GM12875 (cell line): ENCODE measurements around the gene LRRC4C.

Experiments used
- H3K4me3 ChIP-seq: one replicate; pipeline ENCODE4 v1.5.1; 2011; ENCODE audit warnings: low read depth, low read length, control low read depth
- CTCF ChIP-seq: IDR thresholded peaks from 2 replicates; pipeline ENCODE4 v1.5.1; 2011; ENCODE audit warnings: low read depth, mild to moderate bottlenecking, control low read depth, inconsistent platforms, low read length, moderate library complexity, borderline replicate concordance; ENCODE audit not compliant: insufficient read depth

Gene LRRC4C

DNA sequence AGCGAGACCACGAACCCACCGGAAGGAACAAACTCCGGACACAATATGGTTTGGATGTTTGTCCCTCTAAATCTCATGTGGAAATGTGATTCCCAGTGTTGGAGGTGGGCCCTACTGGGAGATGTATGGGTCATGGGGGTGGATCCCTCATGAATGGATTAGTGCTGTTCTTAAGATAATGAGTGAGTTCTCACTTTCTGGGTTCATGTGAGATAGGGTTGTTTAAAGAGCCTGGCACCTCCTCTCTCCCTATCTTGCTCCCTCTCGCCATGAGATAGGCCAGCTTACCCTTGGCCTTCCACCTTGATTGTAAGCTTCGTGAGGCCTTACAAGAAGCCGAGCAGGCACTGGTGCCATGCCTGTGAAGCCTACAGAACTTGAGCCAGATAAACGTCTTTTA, 184.6 kb downstream of the LRRC4C start:
- TF ChIP-seq CTCF = no peak
- H3K4me3 ChIP-seq = no peak overlapping the region

GRCh38 chr11:41273908-41274307, 185.5 kb downstream of the LRRC4C start:
- no peak overlapping the region for H3K4me3 ChIP-seq
- no peak for TF ChIP-seq CTCF

GRCh38 chr11:41267451-41267850, 192.0 kb downstream of the LRRC4C start:
- H3K4me3 ChIP-seq = no peak overlapping the region
- no peak for TF ChIP-seq CTCF

DNA sequence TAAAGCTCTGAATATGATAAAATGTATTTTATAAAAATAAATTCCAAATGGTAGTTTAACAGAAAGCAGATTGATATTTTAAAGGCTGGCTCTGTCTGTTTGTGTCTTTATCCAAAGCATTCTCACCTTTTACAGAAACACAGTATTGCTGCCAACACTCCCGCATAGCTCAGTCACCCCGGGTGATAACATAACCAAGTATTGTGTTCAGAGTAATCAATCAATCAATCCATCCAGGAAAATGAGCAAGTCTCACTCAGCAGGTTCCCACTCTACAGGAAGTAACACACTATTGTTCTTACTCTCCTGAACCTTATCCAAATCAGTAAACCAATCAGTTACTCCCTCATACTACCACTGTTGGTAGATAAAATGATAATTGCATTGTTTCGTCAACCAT, 203.4 kb downstream of the LRRC4C start:
- H3K4me3 ChIP-seq = no peak overlapping the region
- TF ChIP-seq CTCF = no peak

DNA sequence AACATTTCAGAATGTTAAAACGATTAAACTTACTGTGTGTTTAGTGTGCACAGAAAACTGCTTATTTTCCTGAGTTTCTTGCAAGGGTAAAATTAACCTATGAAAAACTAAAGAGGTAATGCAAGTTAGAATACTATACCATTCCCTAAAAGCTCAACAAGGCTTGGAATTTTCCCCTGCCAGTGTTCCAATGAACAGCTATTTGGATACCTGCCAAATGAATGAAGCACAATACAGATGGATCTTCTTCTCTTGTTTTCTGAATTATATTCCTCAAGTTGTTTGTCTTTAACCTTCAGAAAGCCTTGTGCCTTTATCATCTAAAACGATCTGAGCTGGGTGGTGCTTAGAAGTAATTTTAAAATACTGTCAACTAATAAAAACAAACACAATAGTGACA, 204.5 kb downstream of the LRRC4C start:
- no peak for TF ChIP-seq CTCF

GRCh38 chr11:41250408-41250935, 209.0 kb downstream of the LRRC4C start:
- no peak for TF ChIP-seq CTCF
- H3K4me3 ChIP-seq = no peak overlapping the region

More for the DNA sequence above, 204.5 kb downstream of the LRRC4C start:
- H3K4me3 ChIP-seq = no peak overlapping the region

DNA sequence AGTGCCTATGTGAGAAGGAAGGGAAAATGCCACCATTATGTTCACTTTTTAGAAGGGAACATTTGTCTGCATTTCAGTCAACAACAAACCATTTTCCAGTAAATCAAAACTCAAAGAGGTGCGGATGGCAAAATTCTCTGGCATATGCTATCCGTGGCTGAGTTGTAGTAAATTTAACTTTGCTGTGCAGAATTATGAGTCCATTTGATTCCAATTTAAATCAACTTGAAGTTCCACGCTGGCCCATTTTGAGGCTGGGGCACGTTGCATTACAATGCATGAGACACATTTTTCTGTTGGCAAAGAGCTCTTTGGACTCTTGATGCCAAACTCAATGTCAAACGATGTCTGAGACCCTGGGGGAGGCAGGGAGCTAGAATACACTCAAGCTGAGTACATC, 211.8 kb downstream of the LRRC4C start:
- TF ChIP-seq CTCF = no peak

More for the DNA sequence above, 211.8 kb downstream of the LRRC4C start:
- no peak overlapping the region for H3K4me3 ChIP-seq
